Medulla oblongata (tissue), 1 donor: ENCODE data around the gene NFATC1.
"Not testable (repeated sequence)": the region's sequence is repeated elsewhere in the genome, so short reads cannot be mapped to it uniquely, and the experiment has no call there.

Experiments used
- DNase-seq: peaks from one replicate; pipeline ENCODE4 v3.0.0-alpha.2; 2015; ENCODE audit errors: extremely low spot score

Gene NFATC1

GRCh38 chr18:79476031-79476917, 80.5 kb downstream of the NFATC1 start:
- no peak for DNase-seq

GRCh38 chr18:79476918-79477571, 81.3 kb downstream of the NFATC1 start:
- peak; percentile 76 for DNase-seq

GRCh38 chr18:79477711-79478483, 82.2 kb downstream of the NFATC1 start:
- no peak for DNase-seq

- DNase-seq, result no peak
Measured at GRCh38 chr18:79478484-79479115, 82.9 kb downstream of the NFATC1 start.

- no peak for DNase-seq
Measured at GRCh38 chr18:79479116-79479760, 83.5 kb downstream of the NFATC1 start.

- DNase-seq, result no peak
Measured at GRCh38 chr18:79479761-79480161, 84.0 kb downstream of the NFATC1 start.

GRCh38 chr18:79480171-79481045, 84.7 kb downstream of the NFATC1 start:
- no peak for DNase-seq

- DNase-seq, result no peak
Measured at GRCh38 chr18:79481046-79481790, 85.5 kb downstream of the NFATC1 start.

GRCh38 chr18:79483393-79483792, 87.7 kb downstream of the NFATC1 start:
- not testable (repeated sequence) for DNase-seq

- DNase-seq, result no peak
Measured at GRCh38 chr18:79483971-79484491, 88.3 kb downstream of the NFATC1 start.

GRCh38 chr18:79484661-79485621, 89.2 kb downstream of the NFATC1 start:
- no peak for DNase-seq

- DNase-seq, result no peak
Measured at GRCh38 chr18:79485788-79486355, 90.1 kb downstream of the NFATC1 start.

GRCh38 chr18:79486356-79487182, 90.8 kb downstream of the NFATC1 start:
- no peak for DNase-seq

- no peak for DNase-seq
Measured at GRCh38 chr18:79487183-79487800, 91.6 kb downstream of the NFATC1 start.

- no peak for DNase-seq
Measured at GRCh38 chr18:79487801-79488201, 92.1 kb downstream of the NFATC1 start.

- DNase-seq, result no peak
Measured at GRCh38 chr18:79488311-79489050, 92.8 kb downstream of the NFATC1 start.
